HFF-Myc (cell line): ENCODE measurements around the gene TMEM144.

Source experiments
- DNase-seq: peaks from one replicate; pipeline ENCODE4 v3.0.0-alpha.2; 2011; ENCODE audit warnings: low read depth; ENCODE audit errors: extremely low read depth
- H3K4me3 ChIP-seq: replicated peaks from 2 replicates; pipeline ENCODE4 v1.5.1; 2011; ENCODE audit warnings: low read depth, mild to moderate bottlenecking, control low read depth, low read length
- TF ChIP-seq, protein P1 (sequence below): IDR thresholded peaks from 2 replicates; pipeline ENCODE4 v1.5.1; 2012; ENCODE audit warnings: mild to moderate bottlenecking, low read depth, low read length, control low read depth; ENCODE audit errors: missing control alignments

The TMEM144 gene

DNA sequence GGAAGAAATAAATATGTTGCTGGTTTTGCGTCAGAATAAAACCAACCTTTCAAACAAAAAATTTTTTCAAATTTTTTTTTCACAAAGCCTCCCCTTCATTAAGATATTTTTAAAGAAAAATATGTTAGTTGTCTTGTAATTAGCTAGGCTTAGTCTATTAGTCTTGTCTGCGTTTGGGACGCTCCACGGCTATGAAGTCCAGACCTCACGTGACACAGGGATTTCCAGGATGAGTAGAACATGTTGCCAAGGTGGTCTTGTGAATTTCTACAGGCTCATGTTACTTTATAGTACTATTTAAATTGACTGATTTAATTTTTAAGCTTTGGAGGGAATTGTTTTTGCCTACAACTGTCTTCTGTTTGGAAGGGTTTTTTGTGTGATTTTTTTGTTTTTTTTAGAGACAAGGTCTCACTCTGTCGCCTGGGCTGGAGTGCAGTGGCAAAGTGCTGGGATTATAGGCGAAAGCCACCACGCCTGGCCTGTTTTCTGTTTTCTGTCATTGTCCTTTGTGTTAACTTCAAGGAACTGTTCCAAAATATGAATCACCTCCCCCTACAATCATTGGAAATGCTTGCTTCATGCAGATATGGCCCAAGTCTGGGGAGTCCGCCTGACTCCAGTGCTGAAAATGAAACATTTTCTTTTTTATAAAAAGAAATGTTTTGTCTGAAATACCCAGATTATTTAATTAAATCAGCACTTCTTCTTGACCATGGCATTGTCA lies 26.2 kb downstream of the TMEM144 start:
- H3K4me3 ChIP-seq, result no peak overlapping the region
- TF ChIP-seq, protein P1, sequence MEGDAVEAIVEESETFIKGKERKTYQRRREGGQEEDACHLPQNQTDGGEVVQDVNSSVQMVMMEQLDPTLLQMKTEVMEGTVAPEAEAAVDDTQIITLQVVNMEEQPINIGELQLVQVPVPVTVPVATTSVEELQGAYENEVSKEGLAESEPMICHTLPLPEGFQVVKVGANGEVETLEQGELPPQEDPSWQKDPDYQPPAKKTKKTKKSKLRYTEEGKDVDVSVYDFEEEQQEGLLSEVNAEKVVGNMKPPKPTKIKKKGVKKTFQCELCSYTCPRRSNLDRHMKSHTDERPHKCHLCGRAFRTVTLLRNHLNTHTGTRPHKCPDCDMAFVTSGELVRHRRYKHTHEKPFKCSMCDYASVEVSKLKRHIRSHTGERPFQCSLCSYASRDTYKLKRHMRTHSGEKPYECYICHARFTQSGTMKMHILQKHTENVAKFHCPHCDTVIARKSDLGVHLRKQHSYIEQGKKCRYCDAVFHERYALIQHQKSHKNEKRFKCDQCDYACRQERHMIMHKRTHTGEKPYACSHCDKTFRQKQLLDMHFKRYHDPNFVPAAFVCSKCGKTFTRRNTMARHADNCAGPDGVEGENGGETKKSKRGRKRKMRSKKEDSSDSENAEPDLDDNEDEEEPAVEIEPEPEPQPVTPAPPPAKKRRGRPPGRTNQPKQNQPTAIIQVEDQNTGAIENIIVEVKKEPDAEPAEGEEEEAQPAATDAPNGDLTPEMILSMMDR, result no peak
- DNase-seq, result no peak

DNA sequence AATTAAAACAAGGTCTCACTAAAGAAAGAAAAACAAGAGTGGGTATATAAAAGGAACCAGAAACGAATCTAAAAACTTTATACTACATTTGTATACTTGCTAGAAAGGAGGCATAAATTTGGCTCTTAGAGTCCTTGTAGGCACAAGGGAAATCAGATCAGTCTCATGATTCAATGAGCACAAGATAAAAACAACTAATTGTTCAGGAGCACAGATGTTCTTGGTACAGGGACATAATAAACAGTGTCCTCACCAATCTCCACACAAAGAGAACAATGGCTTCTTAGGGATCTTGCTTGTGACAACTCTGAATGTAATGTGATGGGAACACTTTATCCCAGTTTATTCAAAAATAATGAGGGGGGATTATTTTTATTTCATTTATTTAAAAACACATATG lies 28.3 kb downstream of the TMEM144 start:
- TF ChIP-seq, protein P1, result no peak
- H3K4me3 ChIP-seq, result no peak overlapping the region
- DNase-seq, result no peak

DNA sequence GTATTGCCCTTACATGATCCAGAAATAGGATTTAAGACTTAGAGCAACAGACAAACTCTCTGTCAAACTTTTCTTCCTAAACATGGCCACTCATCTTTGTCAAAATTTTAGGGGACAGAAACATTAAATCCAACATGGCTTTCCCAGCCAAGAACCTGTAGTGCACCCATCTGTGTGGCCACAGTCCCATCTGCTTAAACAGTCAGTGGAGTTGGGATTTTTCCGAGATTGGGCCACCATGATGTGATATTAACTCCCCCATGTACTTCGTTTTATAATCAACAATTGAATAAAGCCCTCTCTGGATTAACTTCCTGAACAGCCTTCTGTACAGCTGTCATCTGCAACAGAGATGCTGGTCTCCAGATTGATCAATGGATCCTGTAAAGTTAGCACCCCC lies 28.9 kb downstream of the TMEM144 start:
- no peak overlapping the region for H3K4me3 ChIP-seq
- DNase-seq, result no peak
- TF ChIP-seq, protein P1, result no peak

DNA sequence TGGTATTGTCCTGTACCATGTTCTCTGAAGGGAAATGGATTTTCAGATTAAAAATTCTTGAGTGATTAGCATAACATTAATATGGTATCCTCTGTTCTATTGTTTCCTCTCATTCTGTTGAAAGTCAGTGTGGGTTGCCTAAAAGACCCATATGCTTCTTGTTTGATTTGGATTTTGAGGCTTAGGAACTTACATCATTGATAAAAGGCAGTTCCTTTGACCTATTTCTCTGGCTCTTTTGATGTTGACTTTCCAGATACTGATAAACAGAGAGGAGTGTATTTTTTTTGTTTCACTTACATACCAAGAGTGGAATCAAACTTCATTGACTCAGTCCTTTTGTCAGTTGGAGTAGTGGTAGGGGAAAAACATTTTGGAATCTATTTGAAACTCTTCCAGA lies 32.8 kb downstream of the TMEM144 start:
- TF ChIP-seq, protein P1, result no peak
- H3K4me3 ChIP-seq, result no peak overlapping the region
- no peak for DNase-seq

DNA sequence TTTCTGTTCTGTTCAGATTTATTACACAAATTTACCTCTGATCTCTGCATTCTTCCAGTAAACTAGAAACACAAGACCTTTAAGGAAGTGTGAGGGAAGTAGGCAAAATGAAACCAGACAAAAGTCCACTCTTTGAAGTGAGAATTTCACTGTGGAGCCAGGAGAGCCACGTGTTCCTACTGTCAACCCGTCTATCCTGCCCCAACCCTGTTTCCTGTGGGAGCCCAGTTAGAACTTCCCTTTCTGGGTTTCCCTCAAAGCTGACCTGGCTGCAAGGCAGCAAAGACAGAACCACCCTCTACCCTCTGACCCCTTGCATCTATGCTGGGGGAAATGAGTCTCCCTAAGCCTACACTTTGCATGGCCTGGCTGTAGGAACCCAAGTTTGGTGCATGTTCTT lies 40.0 kb downstream of the TMEM144 start:
- H3K4me3 ChIP-seq, result no peak overlapping the region
- TF ChIP-seq, protein P1, result no peak
- no peak for DNase-seq

DNA sequence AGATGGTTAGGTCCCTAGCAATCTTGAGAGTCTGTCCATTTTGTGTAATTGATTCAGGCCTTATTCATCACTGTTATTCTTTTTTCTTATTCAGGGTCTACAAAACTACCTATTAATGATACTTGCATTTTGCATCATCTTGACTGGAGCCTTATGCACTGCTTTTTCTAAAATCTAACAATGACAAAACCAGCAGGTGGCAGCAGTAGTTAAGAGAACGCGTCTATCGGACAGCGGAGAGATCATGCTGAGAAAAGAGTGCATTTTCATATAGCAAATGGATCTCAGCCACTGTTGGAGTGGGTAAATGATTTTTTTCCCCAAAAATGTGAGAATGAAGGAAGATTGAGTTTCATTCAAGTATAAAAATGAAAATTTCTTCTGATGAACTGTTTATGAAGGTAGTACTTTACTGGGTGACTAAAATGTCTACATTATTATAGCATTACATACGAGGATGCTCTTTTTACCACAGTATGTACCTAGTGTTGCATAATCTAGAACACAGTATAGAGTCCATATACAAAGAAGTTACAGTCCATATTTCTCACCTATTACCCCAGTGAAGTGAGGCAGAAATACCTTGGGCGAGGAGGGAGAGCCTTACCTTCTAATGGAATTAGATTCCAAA lies 43.2 kb downstream of the TMEM144 start:
- no peak overlapping the region for H3K4me3 ChIP-seq
- DNase-seq, result peak; percentile 31
- TF ChIP-seq, protein P1, result peak; percentile 61
